ENCODE results near the gene MED29.
A peak's percentile ranks its signal among the peaks of the same experiment; 100 is the strongest.

The MED29 gene

GRCh38 chr19:39412100-39412866, 21.1 kb downstream of the MED29 start, which contains the start of gene PLEKHG2:
TSS of gene PLEKHG2 (plus strand) at chr19:39412669. CDS start at chr19:39414087, 1,418 bp downstream.
- peak; percentile 97 for DNase-seq

- no peak for DNase-seq
Observed at GRCh38 chr19:39412867-39413271, 21.7 kb downstream of the MED29 start.

- no peak for DNase-seq
Observed at GRCh38 chr19:39413272-39413910, 22.2 kb downstream of the MED29 start.

DNA sequence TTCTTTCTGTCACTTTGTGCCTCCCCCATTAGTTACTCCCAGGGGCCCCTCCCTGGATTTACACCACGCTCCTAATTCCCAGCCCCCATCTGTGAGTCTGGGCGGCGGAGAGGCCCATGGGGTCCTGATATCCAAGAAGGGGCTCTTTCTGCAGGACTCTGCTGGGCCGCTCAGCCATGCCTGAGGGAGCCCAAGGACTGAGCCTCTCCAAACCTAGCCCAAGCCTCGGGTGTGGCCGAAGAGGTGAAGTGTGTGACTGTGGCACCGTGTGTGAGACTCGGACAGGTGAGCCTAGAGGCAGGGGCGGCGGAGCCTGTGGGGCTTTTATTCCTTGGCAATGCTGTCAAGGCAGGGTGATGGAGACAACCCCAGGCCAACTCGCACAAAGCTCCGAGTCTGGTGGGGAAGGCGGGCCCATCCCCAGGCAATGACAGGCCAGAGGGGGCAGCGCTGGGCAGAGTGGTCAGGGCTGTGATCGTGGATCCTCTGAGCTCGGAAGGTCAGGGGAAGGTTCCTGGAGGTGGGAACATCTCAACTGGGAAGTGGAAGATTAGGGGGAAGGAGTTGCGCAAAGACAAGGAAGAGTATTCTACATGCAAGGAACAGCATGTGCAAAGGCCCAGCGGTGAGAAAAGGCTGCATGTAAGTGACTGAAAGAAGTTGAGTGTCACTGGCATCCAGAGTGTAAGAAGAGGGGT, 22.9 kb downstream of the MED29 start:
- no peak for DNase-seq

- no peak for DNase-seq
Observed at GRCh38 chr19:39415111-39416046, 24.2 kb downstream of the MED29 start.

- DNase-seq = no peak
Observed at GRCh38 chr19:39416152-39417120, 25.3 kb downstream of the MED29 start.

- no peak for DNase-seq
Observed at GRCh38 chr19:39417463-39418181, 26.4 kb downstream of the MED29 start.

- no peak for DNase-seq
Observed at GRCh38 chr19:39419003-39419402, 27.8 kb downstream of the MED29 start.

GRCh38 chr19:39420769-39421168, 29.6 kb downstream of the MED29 start:
- no peak for DNase-seq

GRCh38 chr19:39422020-39422419, 30.8 kb downstream of the MED29 start:
- no peak for DNase-seq

- DNase-seq = no peak
Observed at GRCh38 chr19:39423258-39424086, 32.3 kb downstream of the MED29 start.

- DNase-seq = no peak
Observed at GRCh38 chr19:39424934-39425333, 33.8 kb downstream of the MED29 start.

DNA sequence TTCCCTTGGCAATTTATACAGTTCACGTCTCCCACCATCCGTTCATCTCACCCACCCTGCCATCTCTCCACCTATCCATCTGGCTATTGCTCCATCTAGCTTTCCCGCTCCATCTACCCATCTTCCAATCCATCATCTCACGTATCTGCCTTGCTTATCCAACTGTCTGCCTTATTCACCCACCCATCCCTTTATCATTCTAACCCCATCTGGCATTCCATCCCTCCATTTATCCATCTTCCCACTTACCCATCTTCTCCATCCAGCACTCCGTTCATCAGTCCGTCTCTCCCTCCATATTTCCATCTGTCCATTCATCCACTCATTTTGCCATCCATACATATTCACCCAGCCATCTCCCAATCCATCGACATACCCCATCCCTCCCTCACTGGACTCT, 34.6 kb downstream of the MED29 start:
- no peak for DNase-seq

DNA sequence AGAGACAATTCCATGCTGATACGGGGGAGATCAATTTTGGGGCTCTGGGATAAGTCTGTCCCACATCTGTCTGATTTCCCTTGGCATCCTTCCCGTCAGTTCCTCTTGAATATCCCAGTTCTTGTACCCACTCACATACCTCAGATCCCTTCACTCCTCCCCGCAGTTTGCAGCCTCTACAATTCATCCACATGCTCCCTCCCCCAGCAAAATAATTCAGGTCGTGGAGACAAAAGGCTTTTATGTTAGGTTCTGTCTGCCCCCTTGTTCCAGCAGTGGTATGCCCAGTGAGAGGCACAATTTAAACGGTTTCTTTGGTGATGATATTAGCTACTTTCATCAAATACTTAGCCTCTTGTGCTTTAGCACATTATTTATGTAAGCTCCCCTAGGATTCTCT, 35.0 kb downstream of the MED29 start:
- DNase-seq = no peak

- DNase-seq = no peak
Observed at GRCh38 chr19:39427707-39428106, 36.5 kb downstream of the MED29 start.

- no peak for DNase-seq
Observed at GRCh38 chr19:39428283-39429112, 37.3 kb downstream of the MED29 start.

DNA sequence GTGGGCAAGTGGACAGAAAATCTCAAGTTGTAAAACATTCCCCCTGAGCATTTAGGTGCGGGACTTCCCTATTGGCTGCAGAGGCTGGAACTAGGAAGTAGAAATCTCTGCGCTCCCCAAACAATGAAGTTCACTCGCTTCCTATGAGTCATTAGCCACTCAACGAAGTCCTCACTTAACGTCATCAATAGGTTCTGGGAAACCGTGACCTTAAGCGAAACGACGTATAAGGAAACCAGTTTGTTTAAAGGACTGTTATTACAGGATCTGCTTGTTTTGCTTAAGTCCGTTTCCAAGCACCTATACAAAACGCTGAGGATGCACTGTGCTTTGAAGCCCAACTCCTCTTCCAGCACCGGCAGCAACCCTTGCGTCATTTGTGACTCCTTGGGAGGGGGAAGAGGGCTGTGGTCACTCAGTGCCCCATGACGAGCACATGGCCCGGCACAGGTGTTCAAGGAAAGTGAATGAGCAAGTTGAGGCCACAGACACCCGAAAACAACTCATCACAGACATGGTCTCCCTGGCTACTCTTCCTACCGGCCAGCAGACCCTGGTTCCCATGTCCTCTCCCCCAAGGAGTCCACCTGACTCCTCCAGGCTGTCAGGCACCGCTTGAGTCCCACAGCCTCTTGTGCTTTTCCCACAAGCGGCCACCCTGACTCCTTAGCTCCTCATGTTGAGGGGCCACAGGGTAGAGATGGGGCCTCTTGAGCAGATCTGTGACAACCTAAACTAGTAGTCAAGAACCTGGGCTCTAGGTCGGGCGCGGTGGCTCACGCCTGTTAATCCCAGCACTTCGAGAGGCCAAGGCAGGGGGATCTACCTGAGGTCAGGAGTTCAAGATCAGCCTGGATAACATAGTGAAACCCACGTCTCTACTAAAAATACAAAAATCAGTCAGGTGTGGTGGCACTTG, 39.8 kb downstream of the MED29 start:
- DNase-seq = peak; percentile 26

GRCh38 chr19:39432677-39433025, 41.5 kb downstream of the MED29 start:
- DNase-seq = no peak
